NCI-H1417 (cell line): ENCODE data around the gene SOX14.

Experiments
- DNase-seq, 3 experiments: peaks; one replicate each; lab custom pipeline; 2025; lab: John Stamatoyannopoulos, UW

The SOX14 gene

DNA sequence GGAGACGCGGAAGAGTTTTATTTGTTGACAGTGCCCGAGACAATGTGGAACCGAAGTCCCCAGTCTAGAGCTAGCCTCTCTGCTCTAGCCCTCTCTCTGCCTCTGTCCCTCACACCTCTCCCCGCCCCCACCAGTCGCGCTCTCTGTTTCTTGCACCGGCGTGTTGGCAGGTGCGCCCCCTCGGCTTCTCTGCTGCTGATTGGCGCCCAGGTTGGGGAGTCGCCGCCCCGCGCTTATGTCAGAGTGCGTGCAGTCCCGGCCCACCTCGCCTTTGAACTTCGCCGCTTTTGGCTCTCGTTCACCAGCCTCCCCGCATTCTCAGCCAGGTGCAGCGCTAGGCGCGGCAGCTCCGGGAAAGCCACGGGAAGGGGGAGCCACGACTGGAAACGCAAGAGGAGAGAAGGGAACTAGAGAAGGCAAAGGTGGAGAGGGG, at the start of gene SOX14:
Gene SOX14 (plus strand): TSS at position 315 of the 433 bp plus-strand sequence. CDS start 470 bp downstream, outside the sequence.
- no peak for DNase-seq

DNA sequence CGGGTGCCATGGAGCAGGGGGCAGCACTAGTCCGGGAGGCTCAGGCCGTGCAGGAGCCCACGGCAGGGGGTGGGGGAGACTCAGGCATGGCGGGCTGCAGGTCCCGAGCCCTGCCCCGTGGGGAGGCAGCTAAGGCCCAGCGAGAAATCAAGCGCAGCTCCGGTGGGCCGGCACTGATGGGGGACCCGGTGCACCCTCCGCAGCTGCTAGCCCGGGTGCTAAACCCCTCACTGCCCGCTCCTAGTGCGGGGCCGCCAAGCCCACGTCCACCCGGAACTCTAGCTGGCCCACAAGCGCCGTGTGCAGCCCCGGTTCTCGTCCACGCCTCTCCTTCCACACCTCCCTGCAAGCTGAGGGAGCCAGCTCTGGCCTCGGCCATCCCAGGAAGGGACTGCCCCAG, 49.6 kb upstream of the SOX14 start:
- DNase-seq = no peak

DNA sequence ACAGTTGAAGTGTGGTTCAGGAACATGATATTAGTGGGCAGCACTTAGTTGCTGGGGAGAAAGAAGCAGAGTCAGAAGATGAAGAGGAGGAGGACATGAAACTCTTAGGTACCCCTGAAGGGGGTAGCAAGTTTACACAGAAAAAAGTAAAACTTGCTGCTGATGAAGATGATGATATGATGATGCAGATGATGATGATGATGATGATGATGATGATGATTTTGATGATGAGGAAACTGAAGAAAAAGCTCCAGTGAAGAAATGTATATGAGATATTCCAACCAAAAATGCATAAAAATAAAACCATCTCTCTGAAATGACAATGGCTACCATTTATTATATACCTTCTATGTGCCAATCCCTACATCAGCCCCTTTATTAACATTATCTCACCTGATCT, 39.9 kb upstream of the SOX14 start:
- no peak for DNase-seq

DNA sequence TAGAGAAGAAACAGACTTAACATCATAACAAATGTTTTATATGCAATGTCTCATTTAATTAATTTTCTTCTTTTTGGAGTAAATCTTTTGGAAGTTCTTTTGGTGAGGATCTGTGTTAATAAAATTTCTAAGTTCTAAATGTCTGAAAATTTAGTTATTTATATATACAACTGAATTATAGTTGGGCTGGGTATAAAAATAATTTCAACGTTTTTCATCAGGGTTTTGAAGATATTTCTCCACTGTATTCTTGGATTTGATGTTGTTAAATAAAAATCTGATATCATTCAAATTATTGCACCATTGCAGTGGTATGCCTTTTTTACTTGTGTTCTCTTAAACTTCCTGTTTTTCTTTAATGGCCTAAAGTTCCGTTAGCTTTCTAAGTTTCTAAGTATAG, 26.9 kb upstream of the SOX14 start:
- no peak for DNase-seq

- no peak for DNase-seq
These were observed 25.4 kb upstream of the SOX14 start for GRCh38 chr3:137738710-137739109.

- no peak for DNase-seq
These were observed 20.5 kb upstream of the SOX14 start for GRCh38 chr3:137743608-137744007.

DNA sequence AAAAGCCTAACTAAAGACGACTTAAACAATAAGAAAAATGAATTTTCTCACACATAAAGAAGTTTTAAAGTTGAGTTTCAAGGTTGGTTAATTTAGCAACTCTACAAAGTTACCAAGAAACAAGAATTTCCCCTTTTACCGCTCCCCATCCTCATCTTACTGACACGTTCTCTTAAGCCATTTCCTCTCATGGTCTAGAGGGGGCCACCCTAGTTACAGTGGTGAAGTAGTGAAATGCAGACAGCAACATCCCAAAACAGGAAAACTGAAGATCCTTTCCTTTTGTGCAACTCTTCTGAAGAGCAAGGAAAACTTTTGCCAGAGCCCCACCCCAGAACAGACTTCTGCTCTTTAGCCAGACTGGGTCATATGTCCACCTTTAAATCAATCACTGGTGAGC, 17.3 kb upstream of the SOX14 start:
- no peak for DNase-seq

GRCh38 chr3:137759505-137759904, 4.6 kb upstream of the SOX14 start:
- DNase-seq = no peak

DNA sequence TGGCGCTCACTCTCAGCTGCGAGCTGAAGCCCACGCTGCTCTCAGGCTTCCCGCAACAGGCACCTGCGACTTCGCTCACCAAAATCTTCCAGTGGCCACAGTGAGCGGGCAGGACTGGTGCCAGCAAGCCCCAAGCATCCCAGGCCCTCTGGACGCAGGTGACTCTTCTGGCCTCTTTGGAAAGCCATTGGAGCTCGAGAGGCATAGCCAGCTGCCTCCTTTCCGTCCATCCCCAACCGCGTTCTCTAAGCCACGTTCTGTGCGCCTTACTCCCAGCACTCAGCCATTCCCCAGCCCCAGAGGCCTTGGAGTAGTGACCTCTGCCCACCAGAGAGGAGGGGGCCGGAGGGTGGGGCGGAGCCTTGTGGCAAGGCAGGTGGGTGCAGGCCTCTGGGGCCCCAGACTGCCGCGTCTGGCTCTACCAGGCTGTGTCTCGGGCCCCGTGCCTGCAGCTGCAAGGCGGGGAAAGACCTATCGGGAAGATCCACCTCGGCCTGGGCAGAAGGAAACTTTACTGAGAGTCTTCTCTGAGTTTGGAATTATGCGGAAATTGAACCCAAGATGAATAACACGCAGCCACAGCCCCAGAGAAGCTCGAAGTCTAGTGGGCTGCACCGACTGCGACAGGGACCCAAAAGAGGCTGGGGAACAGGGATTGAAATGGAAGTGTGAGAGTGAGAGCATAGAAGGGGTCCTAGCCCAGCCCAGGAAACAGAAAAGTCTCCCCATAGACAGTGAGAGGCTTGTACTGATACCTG, 3.6 kb upstream of the SOX14 start:
- no peak for DNase-seq

GRCh38 chr3:137761099-137761562, 3.0 kb upstream of the SOX14 start:
- no peak for DNase-seq

- no peak for DNase-seq
These were observed 2.3 kb upstream of the SOX14 start for GRCh38 chr3:137761563-137762503.

DNA sequence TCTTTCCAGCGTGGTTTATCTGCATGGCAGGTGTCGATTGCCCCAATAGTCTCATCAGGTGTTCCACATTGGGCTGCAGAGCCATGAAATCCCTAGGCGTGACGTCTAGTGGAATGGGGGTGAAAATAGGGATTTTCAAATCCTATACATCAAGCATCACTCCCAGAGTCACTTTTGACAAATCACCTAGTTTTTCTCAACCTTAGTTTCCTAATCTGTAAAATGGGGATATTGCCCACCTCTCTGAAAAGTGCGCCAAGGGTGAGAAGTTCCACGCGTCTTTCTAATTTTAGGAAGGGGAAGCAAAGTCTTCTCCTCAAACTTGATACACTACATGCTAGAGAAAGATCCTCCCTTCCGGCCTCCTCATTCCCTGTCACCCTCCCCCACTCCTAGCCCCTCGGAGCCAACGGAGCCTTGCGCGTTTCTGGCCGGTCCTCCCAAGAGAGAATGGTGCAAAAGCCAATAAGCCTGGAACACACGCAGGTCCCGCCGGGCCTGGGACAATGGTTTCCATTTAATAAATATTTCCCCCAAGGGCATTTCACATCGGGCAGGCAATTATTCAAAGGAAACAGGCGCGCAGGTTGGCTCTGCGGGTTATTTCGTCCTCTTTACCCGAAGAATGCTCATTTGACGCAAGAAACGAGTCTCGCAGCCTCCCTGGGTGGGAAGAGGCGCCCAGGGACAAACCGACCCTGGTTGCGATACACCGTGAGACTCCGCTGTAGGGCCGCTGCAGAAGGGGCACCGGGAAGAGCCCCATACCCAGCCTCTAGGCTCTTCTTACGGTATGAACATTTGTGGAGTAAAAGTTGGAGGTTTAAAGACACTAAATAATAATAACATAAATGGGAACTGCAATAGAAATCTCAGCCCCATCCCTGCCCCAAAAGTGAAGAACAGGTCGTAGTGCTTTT, 1.2 kb upstream of the SOX14 start:
- no peak for DNase-seq

GRCh38 chr3:137763594-137763938, 549 bp upstream of the SOX14 start:
- DNase-seq = no peak

- DNase-seq = no peak
These were observed 621 bp downstream of the SOX14 start for GRCh38 chr3:137764563-137765309.

DNA sequence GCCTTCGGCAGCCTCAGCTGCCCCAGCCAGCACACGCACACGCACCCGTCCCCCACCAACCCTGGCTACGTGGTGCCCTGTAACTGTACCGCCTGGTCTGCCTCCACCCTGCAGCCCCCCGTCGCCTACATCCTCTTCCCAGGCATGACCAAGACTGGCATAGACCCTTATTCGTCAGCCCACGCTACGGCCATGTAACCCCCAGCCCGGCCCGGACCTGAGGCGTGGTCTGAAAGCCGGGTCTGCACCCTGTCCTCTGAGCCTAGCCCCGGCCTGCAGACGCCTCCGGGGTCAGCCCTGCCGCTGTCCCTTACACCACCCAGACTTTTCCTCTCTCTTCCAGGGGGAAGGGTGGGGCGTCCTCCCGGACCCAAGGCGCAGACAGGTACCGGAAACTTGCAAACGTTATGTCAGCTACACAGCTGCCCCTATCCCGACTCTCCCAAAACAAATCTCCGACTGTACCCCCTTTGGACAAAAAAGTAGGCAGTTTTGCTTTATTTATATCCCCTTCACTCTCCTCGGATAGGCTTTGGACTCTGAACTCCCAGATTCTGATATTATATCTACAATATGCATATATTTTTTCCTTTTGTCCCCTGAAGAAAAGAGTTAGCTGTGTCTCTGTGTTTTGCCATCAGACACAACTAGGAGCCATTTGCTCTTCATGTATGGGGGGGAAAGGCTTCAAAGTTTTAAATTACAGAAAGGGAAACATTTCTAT, 1.4 kb downstream of the SOX14 start:
- DNase-seq = no peak

- DNase-seq = no peak
These were observed 2.1 kb downstream of the SOX14 start for GRCh38 chr3:137766041-137766875.

GRCh38 chr3:137766876-137767537, 2.9 kb downstream of the SOX14 start:
- DNase-seq = no peak

- DNase-seq = no peak
These were observed 3.6 kb downstream of the SOX14 start for GRCh38 chr3:137767538-137768360.
